ENCODE measurements around the gene KCTD18.

KCTD18 gene

GRCh38 chr2:200470230-200470629 lies 39.6 kb downstream of the KCTD18 start:
- no peaks in the 10 kb centered on the region for H3F3A ChIP-seq (ENCODE audit: control insufficient read depth, insufficient read depth)
- no peaks in the 10 kb centered on the region for H3K9me2 ChIP-seq (replicated peaks; ENCODE audit: control insufficient read depth, low read length)
- TF ChIP-seq, protein P1, sequence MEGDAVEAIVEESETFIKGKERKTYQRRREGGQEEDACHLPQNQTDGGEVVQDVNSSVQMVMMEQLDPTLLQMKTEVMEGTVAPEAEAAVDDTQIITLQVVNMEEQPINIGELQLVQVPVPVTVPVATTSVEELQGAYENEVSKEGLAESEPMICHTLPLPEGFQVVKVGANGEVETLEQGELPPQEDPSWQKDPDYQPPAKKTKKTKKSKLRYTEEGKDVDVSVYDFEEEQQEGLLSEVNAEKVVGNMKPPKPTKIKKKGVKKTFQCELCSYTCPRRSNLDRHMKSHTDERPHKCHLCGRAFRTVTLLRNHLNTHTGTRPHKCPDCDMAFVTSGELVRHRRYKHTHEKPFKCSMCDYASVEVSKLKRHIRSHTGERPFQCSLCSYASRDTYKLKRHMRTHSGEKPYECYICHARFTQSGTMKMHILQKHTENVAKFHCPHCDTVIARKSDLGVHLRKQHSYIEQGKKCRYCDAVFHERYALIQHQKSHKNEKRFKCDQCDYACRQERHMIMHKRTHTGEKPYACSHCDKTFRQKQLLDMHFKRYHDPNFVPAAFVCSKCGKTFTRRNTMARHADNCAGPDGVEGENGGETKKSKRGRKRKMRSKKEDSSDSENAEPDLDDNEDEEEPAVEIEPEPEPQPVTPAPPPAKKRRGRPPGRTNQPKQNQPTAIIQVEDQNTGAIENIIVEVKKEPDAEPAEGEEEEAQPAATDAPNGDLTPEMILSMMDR (IDR thresholded peaks at IDR 0.05; ENCODE audit: low read depth, low read length, poor library complexity, severe bottlenecking): no peak
- no peak for TF ChIP-seq EZH2phosphoT487 (IDR thresholded peaks at IDR 0.05; ENCODE audit: borderline replicate concordance, low read length)
- H3K27ac ChIP-seq (ENCODE audit: low read depth, low read length): no peak overlapping the region
- H4K20me1 ChIP-seq (ENCODE audit: control insufficient read depth, insufficient read depth, low read depth, low read length): no peaks in the 10 kb centered on the region
- no peaks in the 10 kb centered on the region for H3K79me2 ChIP-seq (ENCODE audit: control insufficient read depth, low read length)
- no peaks in the 10 kb centered on the region for H3K27me3 ChIP-seq (ENCODE audit: control insufficient read depth, low read length)
- no peaks in the 10 kb centered on the region for H3K36me3 ChIP-seq (ENCODE audit: control insufficient read depth, low read length)
- no peak overlapping the region for H3K4me3 ChIP-seq (ENCODE audit: low read length)
- no peak overlapping the region for H3K4me2 ChIP-seq (ENCODE audit: low read length)
- no peaks in the 10 kb centered on the region for H3K9me3 ChIP-seq (ENCODE audit: control insufficient read depth, insufficient read depth, low read length)
- H3K4me1 ChIP-seq (ENCODE audit: control insufficient read depth, low read length): no peaks in the 10 kb centered on the region

GRCh38 chr2:200469708-200470211 lies 40.1 kb downstream of the KCTD18 start:
- Histone ChIP-seq H3K4me1 (ENCODE audit: control insufficient read depth, low read length) (no peaks in the 10 kb centered on the region), H3K9me3 (ENCODE audit: control insufficient read depth, insufficient read depth, low read length) (no peaks in the 10 kb centered on the region), H3K9me2 (replicated peaks; ENCODE audit: control insufficient read depth, low read length) (no peaks in the 10 kb centered on the region), H3F3A (ENCODE audit: control insufficient read depth, insufficient read depth) (no peaks in the 10 kb centered on the region), H3K27ac (ENCODE audit: low read depth, low read length) (no peak overlapping the region), H3K27me3 (ENCODE audit: control insufficient read depth, low read length) (no peaks in the 10 kb centered on the region), H3K36me3 (ENCODE audit: control insufficient read depth, low read length) (no peaks in the 10 kb centered on the region), H4K20me1 (ENCODE audit: control insufficient read depth, insufficient read depth, low read depth, low read length) (no peaks in the 10 kb centered on the region), H3K4me2 (ENCODE audit: low read length) (no peak overlapping the region), H3K79me2 (ENCODE audit: control insufficient read depth, low read length) (no peaks in the 10 kb centered on the region), H3K4me3 (ENCODE audit: low read length) (no peak overlapping the region)
- TF ChIP-seq EZH2phosphoT487 (IDR thresholded peaks at IDR 0.05; ENCODE audit: borderline replicate concordance, low read length): no peak
- TF ChIP-seq, protein P1 (IDR thresholded peaks at IDR 0.05; ENCODE audit: low read depth, low read length, poor library complexity, severe bottlenecking): no peak

- no peak overlapping the region for H3K4me3 ChIP-seq (ENCODE audit: low read length)
- H3K36me3 ChIP-seq (ENCODE audit: control insufficient read depth, low read length): no peaks in the 10 kb centered on the region
- H3K79me2 ChIP-seq (ENCODE audit: control insufficient read depth, low read length): no peaks in the 10 kb centered on the region
- no peaks in the 10 kb centered on the region for H3F3A ChIP-seq (ENCODE audit: control insufficient read depth, insufficient read depth)
- H3K27me3 ChIP-seq (ENCODE audit: control insufficient read depth, low read length): no peaks in the 10 kb centered on the region
- no peaks in the 10 kb centered on the region for H3K9me3 ChIP-seq (ENCODE audit: control insufficient read depth, insufficient read depth, low read length)
- no peak overlapping the region for H3K27ac ChIP-seq (ENCODE audit: low read depth, low read length)
- TF ChIP-seq, protein P1 (IDR thresholded peaks at IDR 0.05; ENCODE audit: low read depth, low read length, poor library complexity, severe bottlenecking): no peak
- TF ChIP-seq EZH2phosphoT487 (IDR thresholded peaks at IDR 0.05; ENCODE audit: borderline replicate concordance, low read length): no peak
- H4K20me1 ChIP-seq (ENCODE audit: control insufficient read depth, insufficient read depth, low read depth, low read length): no peaks in the 10 kb centered on the region
- no peaks in the 10 kb centered on the region for H3K9me2 ChIP-seq (replicated peaks; ENCODE audit: control insufficient read depth, low read length)
- H3K4me2 ChIP-seq (ENCODE audit: low read length): no peak overlapping the region
- peaks cover 5% of the 10 kb centered on the region for H3K4me1 ChIP-seq (ENCODE audit: control insufficient read depth, low read length)
Measured at GRCh38 chr2:200467806-200468681, 41.8 kb downstream of the KCTD18 start.

All from DOHH2 (cell line).